Measurements from ENCODE around the gene UQCRFS1. TPM values are rescaled to one million over a fixed set of nuclear protein-coding genes. Genes with fewer than 3 reads are reported as not detected.

Gene UQCRFS1
- total RNA-seq, 1 experiment from 2014 or later, result 44.0 TPM

- TF ChIP-seq CTCF (IDR thresholded peaks at IDR 0.05; ENCODE audit: insufficient read depth in 1 of 2, low read depth in 1 of 2, low read length in 1 of 2, severe bottlenecking in 1 of 2, unreplicated experiment in 1 of 2), result no peak
- H3K4me1 ChIP-seq, result no peaks in the 10 kb centered on the region
- no peaks in the 10 kb centered on the region for H3K36me3 ChIP-seq (ENCODE audit: control insufficient read depth, insufficient read depth, low read length)
- Mint-ChIP-seq H3K36me3 (ENCODE audit: insufficient read depth, unreplicated experiment) (no peaks in the 10 kb centered on the region), H3K27ac (ENCODE audit: unreplicated experiment) (no peak overlapping the region), H3K4me3 (ENCODE audit: unreplicated experiment) (no peak overlapping the region), H3K9me3 (ENCODE audit: unreplicated experiment) (peaks cover 21% of the 10 kb centered on the region), H3K4me1 (ENCODE audit: low read depth, unreplicated experiment) (no peaks in the 10 kb centered on the region), H3K27me3 (ENCODE audit: insufficient read depth, unreplicated experiment) (no peaks in the 10 kb centered on the region)
- H3K27me3 ChIP-seq (replicated peaks; ENCODE audit: control insufficient read depth, insufficient read depth, low read length), result no peaks in the 10 kb centered on the region
- ChIA-PET POLR2A (no interaction called here), CTCF (no interaction called here)
- H3K9me3 ChIP-seq, result no peaks in the 10 kb centered on the region
- BruUV-seq (replicated peaks), result no TSS peak
- H3K4me3 ChIP-seq (ENCODE audit: low read depth, low read length), result no peak overlapping the region
- intact Hi-C loops (cut with micrococcal nuclease; ENCODE audit: unreplicated experiment), result no loop called here
- no peak for DNase-seq
Measured at GRCh38 chr19:29170554-29170953, 42.4 kb downstream of the UQCRFS1 start.

GRCh38 chr19:29162694-29163093 lies 50.3 kb downstream of the UQCRFS1 start:
- ChIA-PET CTCF (no interaction called here), POLR2A (no interaction called here)
- no peaks in the 10 kb centered on the region for H3K9me3 ChIP-seq
- no peaks in the 10 kb centered on the region for H3K27me3 Mint-ChIP-seq (ENCODE audit: insufficient read depth, unreplicated experiment)
- TF ChIP-seq CTCF (IDR thresholded peaks at IDR 0.05; ENCODE audit: insufficient read depth in 1 of 2, low read depth in 1 of 2, low read length in 1 of 2, severe bottlenecking in 1 of 2, unreplicated experiment in 1 of 2), result no peak
- no peaks in the 10 kb centered on the region; the same call in 1 of the 2 replicates for H3K27me3 ChIP-seq (replicated peaks; ENCODE audit: control insufficient read depth, insufficient read depth, low read length)
- no peaks in the 10 kb centered on the region for H3K36me3 Mint-ChIP-seq (ENCODE audit: insufficient read depth, unreplicated experiment)
- H3K4me1 Mint-ChIP-seq (ENCODE audit: low read depth, unreplicated experiment), result no peaks in the 10 kb centered on the region
- H3K4me3 ChIP-seq (ENCODE audit: low read depth, low read length), result no peak overlapping the region
- BruUV-seq (replicated peaks), result no TSS peak
- H3K4me1 ChIP-seq, result no peaks in the 10 kb centered on the region
- intact Hi-C loops (cut with micrococcal nuclease; ENCODE audit: unreplicated experiment), result no loop called here
- DNase-seq, result no peak
- H3K4me3 Mint-ChIP-seq (ENCODE audit: unreplicated experiment), result no peak overlapping the region
- H3K9me3 Mint-ChIP-seq (ENCODE audit: unreplicated experiment), result no peaks in the 10 kb centered on the region
- no peak overlapping the region for H3K27ac Mint-ChIP-seq (ENCODE audit: unreplicated experiment)
- H3K36me3 ChIP-seq (ENCODE audit: control insufficient read depth, insufficient read depth, low read length), result no peaks in the 10 kb centered on the region

GRCh38 chr19:29155683-29156082 lies 57.3 kb downstream of the UQCRFS1 start:
- H3K4me1 ChIP-seq, result no peaks in the 10 kb centered on the region
- peaks cover 8% of the 10 kb centered on the region; the same call in 1 of the 2 replicates for H3K9me3 ChIP-seq
- H3K36me3 ChIP-seq (ENCODE audit: control insufficient read depth, insufficient read depth, low read length), result no peaks in the 10 kb centered on the region
- BruUV-seq (replicated peaks), result no TSS peak
- no peaks in the 10 kb centered on the region for H3K36me3 Mint-ChIP-seq (ENCODE audit: insufficient read depth, unreplicated experiment)
- ChIA-PET POLR2A (no interaction called here), CTCF (no interaction called here)
- H3K4me1 Mint-ChIP-seq (ENCODE audit: low read depth, unreplicated experiment), result no peaks in the 10 kb centered on the region
- H3K27me3 ChIP-seq (replicated peaks; ENCODE audit: control insufficient read depth, insufficient read depth, low read length), result no peaks in the 10 kb centered on the region
- no peak overlapping the region for H3K27ac Mint-ChIP-seq (ENCODE audit: unreplicated experiment)
- no peak for TF ChIP-seq CTCF (IDR thresholded peaks at IDR 0.05; ENCODE audit: insufficient read depth in 1 of 2, low read depth in 1 of 2, low read length in 1 of 2, severe bottlenecking in 1 of 2, unreplicated experiment in 1 of 2)
- no peak overlapping the region for H3K4me3 Mint-ChIP-seq (ENCODE audit: unreplicated experiment)
- H3K4me3 ChIP-seq (ENCODE audit: low read depth, low read length), result no peak overlapping the region
- intact Hi-C loops (cut with micrococcal nuclease; ENCODE audit: unreplicated experiment), result no loop called here
- H3K9me3 Mint-ChIP-seq (ENCODE audit: unreplicated experiment), result peaks cover 30% of the 10 kb centered on the region
- peaks cover 3% of the 10 kb centered on the region for H3K27me3 Mint-ChIP-seq (ENCODE audit: insufficient read depth, unreplicated experiment)
- DNase-seq, result no peak
